ENCODE data around the gene COL28A1.

DNA sequence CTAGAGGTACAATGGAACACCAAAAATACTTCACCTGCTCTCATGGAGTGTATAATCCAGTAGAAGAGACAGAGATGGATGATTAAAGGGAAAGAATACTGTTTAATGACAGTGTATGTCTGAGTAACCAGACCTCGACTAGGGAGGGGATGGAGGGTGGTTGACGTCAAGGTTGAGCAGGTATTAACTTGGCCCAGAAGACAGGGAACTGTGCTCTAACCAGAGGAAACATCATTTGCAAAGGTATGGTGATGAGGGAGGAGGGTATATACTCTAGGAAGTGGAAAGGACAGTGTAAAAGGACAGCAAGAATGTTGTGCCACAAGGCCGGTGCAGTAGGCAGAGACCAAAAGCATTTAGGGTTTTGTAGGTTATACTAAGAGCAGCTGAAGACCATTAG lies 33.9 kb upstream of the COL28A1 start:
- TF ChIP-seq, protein P1, sequence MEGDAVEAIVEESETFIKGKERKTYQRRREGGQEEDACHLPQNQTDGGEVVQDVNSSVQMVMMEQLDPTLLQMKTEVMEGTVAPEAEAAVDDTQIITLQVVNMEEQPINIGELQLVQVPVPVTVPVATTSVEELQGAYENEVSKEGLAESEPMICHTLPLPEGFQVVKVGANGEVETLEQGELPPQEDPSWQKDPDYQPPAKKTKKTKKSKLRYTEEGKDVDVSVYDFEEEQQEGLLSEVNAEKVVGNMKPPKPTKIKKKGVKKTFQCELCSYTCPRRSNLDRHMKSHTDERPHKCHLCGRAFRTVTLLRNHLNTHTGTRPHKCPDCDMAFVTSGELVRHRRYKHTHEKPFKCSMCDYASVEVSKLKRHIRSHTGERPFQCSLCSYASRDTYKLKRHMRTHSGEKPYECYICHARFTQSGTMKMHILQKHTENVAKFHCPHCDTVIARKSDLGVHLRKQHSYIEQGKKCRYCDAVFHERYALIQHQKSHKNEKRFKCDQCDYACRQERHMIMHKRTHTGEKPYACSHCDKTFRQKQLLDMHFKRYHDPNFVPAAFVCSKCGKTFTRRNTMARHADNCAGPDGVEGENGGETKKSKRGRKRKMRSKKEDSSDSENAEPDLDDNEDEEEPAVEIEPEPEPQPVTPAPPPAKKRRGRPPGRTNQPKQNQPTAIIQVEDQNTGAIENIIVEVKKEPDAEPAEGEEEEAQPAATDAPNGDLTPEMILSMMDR (IDR thresholded peaks at IDR 0.05) = no peak
- TF ChIP-seq NR1H2 (CRISPR knock-in tag; IDR thresholded peaks at IDR 0.05) = no peak
- TF ChIP-seq, protein P2, sequence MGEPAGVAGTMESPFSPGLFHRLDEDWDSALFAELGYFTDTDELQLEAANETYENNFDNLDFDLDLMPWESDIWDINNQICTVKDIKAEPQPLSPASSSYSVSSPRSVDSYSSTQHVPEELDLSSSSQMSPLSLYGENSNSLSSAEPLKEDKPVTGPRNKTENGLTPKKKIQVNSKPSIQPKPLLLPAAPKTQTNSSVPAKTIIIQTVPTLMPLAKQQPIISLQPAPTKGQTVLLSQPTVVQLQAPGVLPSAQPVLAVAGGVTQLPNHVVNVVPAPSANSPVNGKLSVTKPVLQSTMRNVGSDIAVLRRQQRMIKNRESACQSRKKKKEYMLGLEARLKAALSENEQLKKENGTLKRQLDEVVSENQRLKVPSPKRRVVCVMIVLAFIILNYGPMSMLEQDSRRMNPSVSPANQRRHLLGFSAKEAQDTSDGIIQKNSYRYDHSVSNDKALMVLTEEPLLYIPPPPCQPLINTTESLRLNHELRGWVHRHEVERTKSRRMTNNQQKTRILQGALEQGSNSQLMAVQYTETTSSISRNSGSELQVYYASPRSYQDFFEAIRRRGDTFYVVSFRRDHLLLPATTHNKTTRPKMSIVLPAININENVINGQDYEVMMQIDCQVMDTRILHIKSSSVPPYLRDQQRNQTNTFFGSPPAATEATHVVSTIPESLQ (CRISPR knock-in tag; IDR thresholded peaks at IDR 0.05) = no peak
- TF ChIP-seq, protein P3, sequence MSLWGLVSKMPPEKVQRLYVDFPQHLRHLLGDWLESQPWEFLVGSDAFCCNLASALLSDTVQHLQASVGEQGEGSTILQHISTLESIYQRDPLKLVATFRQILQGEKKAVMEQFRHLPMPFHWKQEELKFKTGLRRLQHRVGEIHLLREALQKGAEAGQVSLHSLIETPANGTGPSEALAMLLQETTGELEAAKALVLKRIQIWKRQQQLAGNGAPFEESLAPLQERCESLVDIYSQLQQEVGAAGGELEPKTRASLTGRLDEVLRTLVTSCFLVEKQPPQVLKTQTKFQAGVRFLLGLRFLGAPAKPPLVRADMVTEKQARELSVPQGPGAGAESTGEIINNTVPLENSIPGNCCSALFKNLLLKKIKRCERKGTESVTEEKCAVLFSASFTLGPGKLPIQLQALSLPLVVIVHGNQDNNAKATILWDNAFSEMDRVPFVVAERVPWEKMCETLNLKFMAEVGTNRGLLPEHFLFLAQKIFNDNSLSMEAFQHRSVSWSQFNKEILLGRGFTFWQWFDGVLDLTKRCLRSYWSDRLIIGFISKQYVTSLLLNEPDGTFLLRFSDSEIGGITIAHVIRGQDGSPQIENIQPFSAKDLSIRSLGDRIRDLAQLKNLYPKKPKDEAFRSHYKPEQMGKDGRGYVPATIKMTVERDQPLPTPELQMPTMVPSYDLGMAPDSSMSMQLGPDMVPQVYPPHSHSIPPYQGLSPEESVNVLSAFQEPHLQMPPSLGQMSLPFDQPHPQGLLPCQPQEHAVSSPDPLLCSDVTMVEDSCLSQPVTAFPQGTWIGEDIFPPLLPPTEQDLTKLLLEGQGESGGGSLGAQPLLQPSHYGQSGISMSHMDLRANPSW (CRISPR knock-in tag; conservative IDR thresholded peaks at IDR 0.05; ENCODE audit: low read depth) = no peak
- TF ChIP-seq ZBTB21 (CRISPR knock-in tag; IDR thresholded peaks at IDR 0.05; ENCODE audit: borderline replicate concordance) = no peak
- TF ChIP-seq ESRRA (CRISPR knock-in tag; IDR thresholded peaks at IDR 0.05; ENCODE audit: borderline replicate concordance) = no peak
- no peak for TF ChIP-seq ETV6 (CRISPR knock-in tag; IDR thresholded peaks at IDR 0.05)
- TF ChIP-seq, protein P4, sequence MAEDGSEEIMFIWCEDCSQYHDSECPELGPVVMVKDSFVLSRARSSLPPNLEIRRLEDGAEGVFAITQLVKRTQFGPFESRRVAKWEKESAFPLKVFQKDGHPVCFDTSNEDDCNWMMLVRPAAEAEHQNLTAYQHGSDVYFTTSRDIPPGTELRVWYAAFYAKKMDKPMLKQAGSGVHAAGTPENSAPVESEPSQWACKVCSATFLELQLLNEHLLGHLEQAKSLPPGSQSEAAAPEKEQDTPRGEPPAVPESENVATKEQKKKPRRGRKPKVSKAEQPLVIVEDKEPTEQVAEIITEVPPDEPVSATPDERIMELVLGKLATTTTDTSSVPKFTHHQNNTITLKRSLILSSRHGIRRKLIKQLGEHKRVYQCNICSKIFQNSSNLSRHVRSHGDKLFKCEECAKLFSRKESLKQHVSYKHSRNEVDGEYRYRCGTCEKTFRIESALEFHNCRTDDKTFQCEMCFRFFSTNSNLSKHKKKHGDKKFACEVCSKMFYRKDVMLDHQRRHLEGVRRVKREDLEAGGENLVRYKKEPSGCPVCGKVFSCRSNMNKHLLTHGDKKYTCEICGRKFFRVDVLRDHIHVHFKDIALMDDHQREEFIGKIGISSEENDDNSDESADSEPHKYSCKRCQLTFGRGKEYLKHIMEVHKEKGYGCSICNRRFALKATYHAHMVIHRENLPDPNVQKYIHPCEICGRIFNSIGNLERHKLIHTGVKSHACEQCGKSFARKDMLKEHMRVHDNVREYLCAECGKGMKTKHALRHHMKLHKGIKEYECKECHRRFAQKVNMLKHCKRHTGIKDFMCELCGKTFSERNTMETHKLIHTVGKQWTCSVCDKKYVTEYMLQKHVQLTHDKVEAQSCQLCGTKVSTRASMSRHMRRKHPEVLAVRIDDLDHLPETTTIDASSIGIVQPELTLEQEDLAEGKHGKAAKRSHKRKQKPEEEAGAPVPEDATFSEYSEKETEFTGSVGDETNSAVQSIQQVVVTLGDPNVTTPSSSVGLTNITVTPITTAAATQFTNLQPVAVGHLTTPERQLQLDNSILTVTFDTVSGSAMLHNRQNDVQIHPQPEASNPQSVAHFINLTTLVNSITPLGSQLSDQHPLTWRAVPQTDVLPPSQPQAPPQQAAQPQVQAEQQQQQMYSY (CRISPR knock-in tag; IDR thresholded peaks at IDR 0.05) = no peak
- TF ChIP-seq, protein P5, sequence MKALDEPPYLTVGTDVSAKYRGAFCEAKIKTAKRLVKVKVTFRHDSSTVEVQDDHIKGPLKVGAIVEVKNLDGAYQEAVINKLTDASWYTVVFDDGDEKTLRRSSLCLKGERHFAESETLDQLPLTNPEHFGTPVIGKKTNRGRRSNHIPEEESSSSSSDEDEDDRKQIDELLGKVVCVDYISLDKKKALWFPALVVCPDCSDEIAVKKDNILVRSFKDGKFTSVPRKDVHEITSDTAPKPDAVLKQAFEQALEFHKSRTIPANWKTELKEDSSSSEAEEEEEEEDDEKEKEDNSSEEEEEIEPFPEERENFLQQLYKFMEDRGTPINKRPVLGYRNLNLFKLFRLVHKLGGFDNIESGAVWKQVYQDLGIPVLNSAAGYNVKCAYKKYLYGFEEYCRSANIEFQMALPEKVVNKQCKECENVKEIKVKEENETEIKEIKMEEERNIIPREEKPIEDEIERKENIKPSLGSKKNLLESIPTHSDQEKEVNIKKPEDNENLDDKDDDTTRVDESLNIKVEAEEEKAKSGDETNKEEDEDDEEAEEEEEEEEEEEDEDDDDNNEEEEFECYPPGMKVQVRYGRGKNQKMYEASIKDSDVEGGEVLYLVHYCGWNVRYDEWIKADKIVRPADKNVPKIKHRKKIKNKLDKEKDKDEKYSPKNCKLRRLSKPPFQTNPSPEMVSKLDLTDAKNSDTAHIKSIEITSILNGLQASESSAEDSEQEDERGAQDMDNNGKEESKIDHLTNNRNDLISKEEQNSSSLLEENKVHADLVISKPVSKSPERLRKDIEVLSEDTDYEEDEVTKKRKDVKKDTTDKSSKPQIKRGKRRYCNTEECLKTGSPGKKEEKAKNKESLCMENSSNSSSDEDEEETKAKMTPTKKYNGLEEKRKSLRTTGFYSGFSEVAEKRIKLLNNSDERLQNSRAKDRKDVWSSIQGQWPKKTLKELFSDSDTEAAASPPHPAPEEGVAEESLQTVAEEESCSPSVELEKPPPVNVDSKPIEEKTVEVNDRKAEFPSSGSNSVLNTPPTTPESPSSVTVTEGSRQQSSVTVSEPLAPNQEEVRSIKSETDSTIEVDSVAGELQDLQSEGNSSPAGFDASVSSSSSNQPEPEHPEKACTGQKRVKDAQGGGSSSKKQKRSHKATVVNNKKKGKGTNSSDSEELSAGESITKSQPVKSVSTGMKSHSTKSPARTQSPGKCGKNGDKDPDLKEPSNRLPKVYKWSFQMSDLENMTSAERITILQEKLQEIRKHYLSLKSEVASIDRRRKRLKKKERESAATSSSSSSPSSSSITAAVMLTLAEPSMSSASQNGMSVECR (CRISPR knock-in tag; IDR thresholded peaks at IDR 0.05; ENCODE audit: borderline replicate concordance) = no peak
